ENCODE measurements around the gene RAB14.

- TF ChIP-seq CTCF (conservative IDR thresholded peaks at IDR 0.05; ENCODE audit: low read length) (no peak), EZH2phosphoT487 (IDR thresholded peaks at IDR 0.05; ENCODE audit: borderline replicate concordance, low read depth, low read length) (no peak)
These were observed 12.3 kb upstream of the RAB14 start for GRCh38 chr9:121214005-121214404.
